ENCODE results near the gene ADTRP. TPM values are rescaled to one million over a fixed set of nuclear protein-coding genes. Genes with fewer than 3 reads are reported as not detected.

Gene ADTRP
- total and polyA plus RNA-seq, 2 of the 13 experiments (the other 11 are each of a cell fraction or from before 2014, with no cell fraction given), result not detected

DNA sequence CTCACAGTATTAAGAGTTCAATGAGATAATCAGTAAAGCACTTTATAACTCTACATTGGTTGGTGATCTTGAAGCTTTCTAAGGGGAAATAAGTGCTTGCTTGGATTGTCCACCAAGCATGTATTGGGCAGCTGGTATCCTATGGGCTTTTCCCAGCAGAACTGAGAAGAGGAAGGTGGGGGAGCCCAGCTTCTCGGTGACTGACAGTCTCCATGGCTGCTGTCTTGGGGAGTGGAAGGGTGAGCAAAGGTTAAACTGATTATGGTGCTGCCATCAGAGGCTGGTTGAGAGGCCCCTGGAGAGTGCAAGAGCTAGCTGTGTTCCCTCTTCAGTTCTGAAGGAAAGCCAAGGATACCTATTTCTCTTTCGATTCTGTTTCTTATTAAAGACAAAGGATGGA is 35.5 kb upstream of the ADTRP start:
- Histone ChIP-seq H3K79me2 (ENCODE audit: insufficient read depth, low read length) (no peaks in the 10 kb centered on the region), H3K36me3 (replicated peaks in 1 of 2; ENCODE audit: control insufficient read depth in 1 of 2, insufficient read depth in 2 of 2, low read length in 2 of 2) (no peaks in the 10 kb centered on the region), H3K27me3 (ENCODE audit: control insufficient read depth in 1 of 2, insufficient read depth in 2 of 2, low read length in 2 of 2) (0 out of 5 replicates have a peak, but pooled peaks cover 0 to 3% of the 10 kb centered on the region in 2 experiments), H4K20me1 (ENCODE audit: insufficient read depth, low read length) (no peaks in the 10 kb centered on the region), H3K9me3 (ENCODE audit: low read length) (no peaks in the 10 kb centered on the region), H3K4me3 (replicated peaks in 1 of 3; ENCODE audit: insufficient read depth in 1 of 3, low read depth in 2 of 3, low read length in 3 of 3) (no peak overlapping the region), H3K9ac (ENCODE audit: insufficient read depth, low read depth, low read length) (no peak overlapping the region), H2AFZ (ENCODE audit: low read length) (no peak overlapping the region), H3K4me2 (ENCODE audit: low read depth, low read length) (no peak overlapping the region), H3K4me1 (ENCODE audit: insufficient read depth, low read length) (no peaks in the 10 kb centered on the region), H3K27ac (ENCODE audit: extremely low read length, insufficient read depth, low read length) (no peak overlapping the region)
- ATAC-seq (no peak), FAIRE-seq (no peak), DNase-seq (ENCODE audit: low spot score) (no peak)
- in situ Hi-C loops (cut with HindIII; ENCODE audit: extremely low pct_ligation_motif_present, low pct_unique_long_range_greater_than_20kb) (no loop called here), intact Hi-C loops (cut with micrococcal nuclease; ENCODE audit: unreplicated experiment) (loop anchor here (10.0 kb wide), 1 partner anchor 99 kb away; no protein-coding TSS in a partner anchor)
- ChIA-PET POLR2A (no interaction called here), CTCF (ENCODE audit: low intra/inter-chr PET ratio, low total read pairs) (no interaction called here)
- 0% methylated on average over 2 of the region's 2 CpGs for WGBS (ENCODE audit: low lambda C conversion rate)
- TF ChIP-seq BRD4 (CRISPR knock-in tag; IDR thresholded peaks at IDR 0.05), result no peak
- TF ChIP-seq CREM (IDR thresholded peaks at IDR 0.05), result no peak
- no peak for TF ChIP-seq CREM (CRISPR knock-in tag; IDR thresholded peaks at IDR 0.05)
- TF ChIP-seq SIX4 (CRISPR knock-in tag; IDR thresholded peaks at IDR 0.05), result no peak
- no peak for TF ChIP-seq PHF8 (CRISPR knock-in tag; IDR thresholded peaks at IDR 0.05)
- no TSS peak for BruUV-seq (replicated peaks)

DNA sequence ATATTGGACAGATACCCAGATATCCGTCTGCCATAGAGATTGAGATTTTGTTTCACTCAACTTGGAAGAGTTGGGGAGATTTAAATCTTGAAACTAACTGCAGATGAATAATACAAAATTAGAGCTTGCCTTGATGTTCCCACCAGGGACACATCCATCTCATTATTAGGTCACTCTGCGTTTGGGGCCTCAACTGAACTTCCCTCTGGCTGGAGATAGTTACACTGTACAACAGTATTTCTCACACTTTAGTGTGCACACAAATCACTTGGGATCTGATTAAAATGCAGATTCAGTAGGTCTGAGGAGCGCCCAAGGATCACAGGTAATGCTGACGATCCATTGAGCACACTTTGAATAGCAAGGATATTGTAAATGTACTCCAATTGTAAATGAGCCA is 35.0 kb upstream of the ADTRP start:
- Histone ChIP-seq H3K4me2 (ENCODE audit: low read depth, low read length) (no peak overlapping the region), H3K27me3 (ENCODE audit: control insufficient read depth in 1 of 2, insufficient read depth in 2 of 2, low read length in 2 of 2) (0 out of 5 replicates have a peak, but pooled peaks cover 0 to 3% of the 10 kb centered on the region in 2 experiments), H4K20me1 (ENCODE audit: insufficient read depth, low read length) (no peaks in the 10 kb centered on the region), H3K9me3 (ENCODE audit: low read length) (no peaks in the 10 kb centered on the region), H2AFZ (ENCODE audit: low read length) (no peak overlapping the region), H3K27ac (ENCODE audit: extremely low read length, insufficient read depth, low read length) (no peak overlapping the region), H3K9ac (ENCODE audit: insufficient read depth, low read depth, low read length) (no peak overlapping the region), H3K79me2 (ENCODE audit: insufficient read depth, low read length) (no peaks in the 10 kb centered on the region), H3K4me3 (replicated peaks in 1 of 3; ENCODE audit: insufficient read depth in 1 of 3, low read depth in 2 of 3, low read length in 3 of 3) (no peak overlapping the region), H3K4me1 (ENCODE audit: insufficient read depth, low read length) (no peaks in the 10 kb centered on the region), H3K36me3 (replicated peaks in 1 of 2; ENCODE audit: control insufficient read depth in 1 of 2, insufficient read depth in 2 of 2, low read length in 2 of 2) (no peaks in the 10 kb centered on the region)
- WGBS (ENCODE audit: low lambda C conversion rate), result 21% methylated on average over 4 of the region's 4 CpGs
- in situ Hi-C loops (cut with HindIII; ENCODE audit: extremely low pct_ligation_motif_present, low pct_unique_long_range_greater_than_20kb), result no loop called here
- no TSS peak for BruUV-seq (replicated peaks)
- POLR2A ChIA-PET, result no interaction called here
- no peak for DNase-seq (ENCODE audit: low spot score)
- intact Hi-C loops (cut with micrococcal nuclease; ENCODE audit: unreplicated experiment), result loop anchor here (10.0 kb wide), 1 partner anchor 99 kb away; no protein-coding TSS in a partner anchor
- CTCF ChIA-PET (ENCODE audit: low intra/inter-chr PET ratio, low total read pairs), result no interaction called here
- no peak for ATAC-seq
- no peak for FAIRE-seq
- TF ChIP-seq, protein P1, sequence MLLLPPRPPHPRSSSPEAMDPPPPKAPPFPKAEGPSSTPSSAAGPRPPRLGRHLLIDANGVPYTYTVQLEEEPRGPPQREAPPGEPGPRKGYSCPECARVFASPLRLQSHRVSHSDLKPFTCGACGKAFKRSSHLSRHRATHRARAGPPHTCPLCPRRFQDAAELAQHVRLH (CRISPR knock-in tag; IDR thresholded peaks at IDR 0.05; ENCODE audit: borderline replicate concordance, low read depth), result no peak
- TF ChIP-seq ATAD3A (CRISPR knock-in tag; IDR thresholded peaks at IDR 0.05), result no peak
- no peak for TF ChIP-seq KLF13 (CRISPR knock-in tag; IDR thresholded peaks at IDR 0.05)
- TF ChIP-seq NR2C2 (CRISPR knock-in tag; IDR thresholded peaks at IDR 0.05; ENCODE audit: borderline replicate concordance), result no peak
- TF ChIP-seq, protein P2, sequence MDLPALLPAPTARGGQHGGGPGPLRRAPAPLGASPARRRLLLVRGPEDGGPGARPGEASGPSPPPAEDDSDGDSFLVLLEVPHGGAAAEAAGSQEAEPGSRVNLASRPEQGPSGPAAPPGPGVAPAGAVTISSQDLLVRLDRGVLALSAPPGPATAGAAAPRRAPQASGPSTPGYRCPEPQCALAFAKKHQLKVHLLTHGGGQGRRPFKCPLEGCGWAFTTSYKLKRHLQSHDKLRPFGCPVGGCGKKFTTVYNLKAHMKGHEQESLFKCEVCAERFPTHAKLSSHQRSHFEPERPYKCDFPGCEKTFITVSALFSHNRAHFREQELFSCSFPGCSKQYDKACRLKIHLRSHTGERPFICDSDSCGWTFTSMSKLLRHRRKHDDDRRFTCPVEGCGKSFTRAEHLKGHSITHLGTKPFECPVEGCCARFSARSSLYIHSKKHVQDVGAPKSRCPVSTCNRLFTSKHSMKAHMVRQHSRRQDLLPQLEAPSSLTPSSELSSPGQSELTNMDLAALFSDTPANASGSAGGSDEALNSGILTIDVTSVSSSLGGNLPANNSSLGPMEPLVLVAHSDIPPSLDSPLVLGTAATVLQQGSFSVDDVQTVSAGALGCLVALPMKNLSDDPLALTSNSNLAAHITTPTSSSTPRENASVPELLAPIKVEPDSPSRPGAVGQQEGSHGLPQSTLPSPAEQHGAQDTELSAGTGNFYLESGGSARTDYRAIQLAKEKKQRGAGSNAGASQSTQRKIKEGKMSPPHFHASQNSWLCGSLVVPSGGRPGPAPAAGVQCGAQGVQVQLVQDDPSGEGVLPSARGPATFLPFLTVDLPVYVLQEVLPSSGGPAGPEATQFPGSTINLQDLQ (CRISPR knock-in tag; IDR thresholded peaks at IDR 0.05), result no peak
- no peak for TF ChIP-seq CREB1 (IDR thresholded peaks at IDR 0.05)
- TF ChIP-seq CREB1 (CRISPR knock-in tag; IDR thresholded peaks at IDR 0.05), result no peak
- TF ChIP-seq ZNF775 (CRISPR knock-in tag; IDR thresholded peaks at IDR 0.05; ENCODE audit: borderline replicate concordance), result no peak
- TF ChIP-seq, protein P3, sequence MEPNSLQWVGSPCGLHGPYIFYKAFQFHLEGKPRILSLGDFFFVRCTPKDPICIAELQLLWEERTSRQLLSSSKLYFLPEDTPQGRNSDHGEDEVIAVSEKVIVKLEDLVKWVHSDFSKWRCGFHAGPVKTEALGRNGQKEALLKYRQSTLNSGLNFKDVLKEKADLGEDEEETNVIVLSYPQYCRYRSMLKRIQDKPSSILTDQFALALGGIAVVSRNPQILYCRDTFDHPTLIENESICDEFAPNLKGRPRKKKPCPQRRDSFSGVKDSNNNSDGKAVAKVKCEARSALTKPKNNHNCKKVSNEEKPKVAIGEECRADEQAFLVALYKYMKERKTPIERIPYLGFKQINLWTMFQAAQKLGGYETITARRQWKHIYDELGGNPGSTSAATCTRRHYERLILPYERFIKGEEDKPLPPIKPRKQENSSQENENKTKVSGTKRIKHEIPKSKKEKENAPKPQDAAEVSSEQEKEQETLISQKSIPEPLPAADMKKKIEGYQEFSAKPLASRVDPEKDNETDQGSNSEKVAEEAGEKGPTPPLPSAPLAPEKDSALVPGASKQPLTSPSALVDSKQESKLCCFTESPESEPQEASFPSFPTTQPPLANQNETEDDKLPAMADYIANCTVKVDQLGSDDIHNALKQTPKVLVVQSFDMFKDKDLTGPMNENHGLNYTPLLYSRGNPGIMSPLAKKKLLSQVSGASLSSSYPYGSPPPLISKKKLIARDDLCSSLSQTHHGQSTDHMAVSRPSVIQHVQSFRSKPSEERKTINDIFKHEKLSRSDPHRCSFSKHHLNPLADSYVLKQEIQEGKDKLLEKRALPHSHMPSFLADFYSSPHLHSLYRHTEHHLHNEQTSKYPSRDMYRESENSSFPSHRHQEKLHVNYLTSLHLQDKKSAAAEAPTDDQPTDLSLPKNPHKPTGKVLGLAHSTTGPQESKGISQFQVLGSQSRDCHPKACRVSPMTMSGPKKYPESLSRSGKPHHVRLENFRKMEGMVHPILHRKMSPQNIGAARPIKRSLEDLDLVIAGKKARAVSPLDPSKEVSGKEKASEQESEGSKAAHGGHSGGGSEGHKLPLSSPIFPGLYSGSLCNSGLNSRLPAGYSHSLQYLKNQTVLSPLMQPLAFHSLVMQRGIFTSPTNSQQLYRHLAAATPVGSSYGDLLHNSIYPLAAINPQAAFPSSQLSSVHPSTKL (CRISPR knock-in tag; IDR thresholded peaks at IDR 0.05), result no peak

Data from HepG2 (cell line).